Measurements from ENCODE around the gene CADM1.

CADM1 gene

DNA sequence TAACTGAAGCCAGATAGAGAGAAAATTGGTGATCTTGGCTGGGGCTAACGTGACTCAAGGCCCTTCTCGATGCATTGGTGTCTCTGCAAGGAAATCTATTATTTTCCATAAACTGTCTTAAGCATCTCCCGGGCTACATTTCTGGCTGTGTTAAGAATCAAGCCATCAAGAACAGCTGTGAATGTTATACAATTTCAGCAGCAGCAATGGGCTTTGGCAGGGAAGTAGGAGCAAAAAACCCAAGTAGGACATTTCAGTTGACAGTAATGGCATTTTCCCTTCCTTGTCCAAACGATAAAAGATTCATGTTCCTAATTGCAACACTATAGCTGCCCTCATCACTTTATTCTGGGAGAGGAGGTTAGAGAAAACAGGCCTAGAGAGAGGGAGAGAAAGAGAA lies 335.0 kb downstream of the CADM1 start:
- Histone ChIP-seq H3K4me3 (ENCODE audit: low read length in 2 of 2) (no peak overlapping the region), H2AK5ac (ENCODE audit: low read depth, low read length) (no peak overlapping the region), H3K9ac (ENCODE audit: low read depth, low read length, poor library complexity) (no peak overlapping the region), H4K8ac (ENCODE audit: low read depth, low read length) (no peak overlapping the region), H3K18ac (ENCODE audit: low read length) (no peak overlapping the region), H3K4ac (ENCODE audit: low read length) (no peak overlapping the region), H2AFZ (ENCODE audit: low read length) (no peak overlapping the region), H4K91ac (ENCODE audit: low read depth, low read length, poor library complexity) (no peak overlapping the region), H3K9me3 (replicated peaks in 1 of 2; ENCODE audit: control insufficient read depth in 2 of 2, insufficient read depth in 1 of 2, low read depth in 1 of 2, low read length in 2 of 2) (no peaks in the 10 kb centered on the region), H2BK120ac (ENCODE audit: low read depth, low read length) (no peak overlapping the region), H3K4me1 (ENCODE audit: control insufficient read depth in 2 of 2, insufficient read depth in 1 of 2, low read depth in 1 of 2, low read length in 2 of 2) (peaks cover 6 to 7% of the 10 kb centered on the region in 2 donors), H3K4me2 (ENCODE audit: insufficient read depth, low read length, poor library complexity, severe bottlenecking) (no peak overlapping the region), H2BK12ac (ENCODE audit: low read length) (no peak overlapping the region), H2BK15ac (ENCODE audit: low read length) (no peak overlapping the region), H3K23ac (ENCODE audit: low read depth, low read length, poor library complexity) (no peak overlapping the region), H3K79me1 (ENCODE audit: low read depth, low read length) (no peaks in the 10 kb centered on the region), H3K36me3 (replicated peaks in 1 of 2; ENCODE audit: control insufficient read depth in 2 of 2, insufficient read depth in 2 of 2, low read length in 2 of 2) (no peaks in the 10 kb centered on the region), H2BK5ac (ENCODE audit: low read length) (no peak overlapping the region), H3K27ac (replicated peaks; ENCODE audit: low read length) (no peak overlapping the region), H3K27me3 (ENCODE audit: control insufficient read depth in 3 of 3, insufficient read depth in 3 of 3, low read depth in 1 of 3, low read length in 3 of 3) (peaks cover 0 to 18% (median 0%) of the 10 kb centered on the region in 3 experiments), H3K14ac (ENCODE audit: low read length) (no peak overlapping the region)
- no peak for DNase-seq (ENCODE audit: low spot score)
- no CpG with 5 or more reads among the region's 4 CpGs for WGBS, 2 donors (ENCODE audit: extremely low coverage in 2 of 2, insufficient read length in 2 of 2, insufficient replicate concordance in 1 of 2)

GRCh38 chr11:115168686-115169085 lies 335.5 kb downstream of the CADM1 start:
- Histone ChIP-seq H3K9me3 (replicated peaks in 1 of 2; ENCODE audit: control insufficient read depth in 2 of 2, insufficient read depth in 1 of 2, low read depth in 1 of 2, low read length in 2 of 2) (no peaks in the 10 kb centered on the region), H3K27ac (replicated peaks; ENCODE audit: low read length) (no peak overlapping the region), H3K18ac (ENCODE audit: low read length) (no peak overlapping the region), H2BK120ac (ENCODE audit: low read depth, low read length) (no peak overlapping the region), H2BK12ac (ENCODE audit: low read length) (no peak overlapping the region), H2AK5ac (ENCODE audit: low read depth, low read length) (no peak overlapping the region), H2BK5ac (ENCODE audit: low read length) (no peak overlapping the region), H3K23ac (ENCODE audit: low read depth, low read length, poor library complexity) (no peak overlapping the region), H4K8ac (ENCODE audit: low read depth, low read length) (no peak overlapping the region), H3K9ac (ENCODE audit: low read depth, low read length, poor library complexity) (no peak overlapping the region), H3K14ac (ENCODE audit: low read length) (no peak overlapping the region), H3K4me2 (ENCODE audit: insufficient read depth, low read length, poor library complexity, severe bottlenecking) (no peak overlapping the region), H3K27me3 (ENCODE audit: control insufficient read depth in 3 of 3, insufficient read depth in 3 of 3, low read depth in 1 of 3, low read length in 3 of 3) (peaks cover 0 to 23% (median 0%) of the 10 kb centered on the region in 3 experiments), H3K79me1 (ENCODE audit: low read depth, low read length) (no peaks in the 10 kb centered on the region), H3K4me1 (ENCODE audit: control insufficient read depth in 2 of 2, insufficient read depth in 1 of 2, low read depth in 1 of 2, low read length in 2 of 2) (peaks cover 6 to 7% of the 10 kb centered on the region in 2 donors), H3K4ac (ENCODE audit: low read length) (no peak overlapping the region), H2BK15ac (ENCODE audit: low read length) (no peak overlapping the region), H3K4me3 (ENCODE audit: low read length in 2 of 2) (no peak overlapping the region), H3K36me3 (replicated peaks in 1 of 2; ENCODE audit: control insufficient read depth in 2 of 2, insufficient read depth in 2 of 2, low read length in 2 of 2) (no peaks in the 10 kb centered on the region), H4K91ac (ENCODE audit: low read depth, low read length, poor library complexity) (no peak overlapping the region), H2AFZ (ENCODE audit: low read length) (no peak overlapping the region)
- no peak for DNase-seq (ENCODE audit: low spot score)
- no CpG with 5 or more reads among the region's 5 CpGs for WGBS, 2 donors (ENCODE audit: extremely low coverage in 2 of 2, insufficient read length in 2 of 2, insufficient replicate concordance in 1 of 2)

DNA sequence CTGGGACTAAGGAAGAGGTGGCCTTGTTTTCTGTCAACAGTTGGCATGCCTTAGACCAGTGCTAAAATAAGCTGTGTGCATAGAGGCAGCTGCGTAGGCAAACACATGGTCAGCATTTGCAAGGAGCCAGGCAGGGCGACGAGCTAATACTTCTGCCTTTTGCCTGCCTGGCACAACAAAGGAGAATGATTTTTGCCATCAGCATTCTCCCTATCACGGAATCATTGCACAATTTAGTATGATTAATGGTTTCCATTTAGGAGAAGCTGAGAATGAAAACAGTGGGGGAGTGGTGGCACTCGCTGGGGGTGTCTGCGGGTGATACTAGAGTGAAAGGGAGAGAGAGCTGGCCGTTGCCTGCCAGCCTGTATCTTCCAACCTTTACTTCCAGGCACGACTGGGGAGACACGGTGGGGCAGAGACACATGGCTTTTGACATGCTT lies 336.0 kb downstream of the CADM1 start:
- WGBS, 2 donors (ENCODE audit: extremely low coverage in 2 of 2, insufficient read length in 2 of 2, insufficient replicate concordance in 1 of 2), result no CpG with 5 or more reads among the region's 9 CpGs
- no peak for DNase-seq (ENCODE audit: low spot score)
- no peak overlapping the region for H2BK120ac ChIP-seq (ENCODE audit: low read depth, low read length)
- no peak overlapping the region for H2BK12ac ChIP-seq (ENCODE audit: low read length)
- no peak overlapping the region for H2BK15ac ChIP-seq (ENCODE audit: low read length)
- no peak overlapping the region for H3K18ac ChIP-seq (ENCODE audit: low read length)
- H3K27me3 ChIP-seq (ENCODE audit: control insufficient read depth in 3 of 3, insufficient read depth in 3 of 3, low read depth in 1 of 3, low read length in 3 of 3), result peaks cover 0 to 28% (median 0%) of the 10 kb centered on the region in 3 experiments
- no peak overlapping the region for H3K4me3 ChIP-seq (ENCODE audit: low read length in 2 of 2)
- no peak overlapping the region for H3K9ac ChIP-seq (ENCODE audit: low read depth, low read length, poor library complexity)
- no peak overlapping the region for H2BK5ac ChIP-seq (ENCODE audit: low read length)
- H2AK5ac ChIP-seq (ENCODE audit: low read depth, low read length), result no peak overlapping the region
- H3K9me3 ChIP-seq (replicated peaks in 1 of 2; ENCODE audit: control insufficient read depth in 2 of 2, insufficient read depth in 1 of 2, low read depth in 1 of 2, low read length in 2 of 2), result no peaks in the 10 kb centered on the region
- no peak overlapping the region for H3K27ac ChIP-seq (replicated peaks; ENCODE audit: low read length)
- no peak overlapping the region for H2AFZ ChIP-seq (ENCODE audit: low read length)
- no peak overlapping the region for H4K91ac ChIP-seq (ENCODE audit: low read depth, low read length, poor library complexity)
- peaks cover 6 to 7% of the 10 kb centered on the region in 2 donors for H3K4me1 ChIP-seq (ENCODE audit: control insufficient read depth in 2 of 2, insufficient read depth in 1 of 2, low read depth in 1 of 2, low read length in 2 of 2)
- H3K23ac ChIP-seq (ENCODE audit: low read depth, low read length, poor library complexity), result no peak overlapping the region
- no peak overlapping the region for H4K8ac ChIP-seq (ENCODE audit: low read depth, low read length)
- no peak overlapping the region for H3K14ac ChIP-seq (ENCODE audit: low read length)
- no peaks in the 10 kb centered on the region for H3K79me1 ChIP-seq (ENCODE audit: low read depth, low read length)
- H3K4ac ChIP-seq (ENCODE audit: low read length), result no peak overlapping the region
- H3K4me2 ChIP-seq (ENCODE audit: insufficient read depth, low read length, poor library complexity, severe bottlenecking), result no peak overlapping the region
- H3K36me3 ChIP-seq (replicated peaks in 1 of 2; ENCODE audit: control insufficient read depth in 2 of 2, insufficient read depth in 2 of 2, low read length in 2 of 2), result no peaks in the 10 kb centered on the region

DNA sequence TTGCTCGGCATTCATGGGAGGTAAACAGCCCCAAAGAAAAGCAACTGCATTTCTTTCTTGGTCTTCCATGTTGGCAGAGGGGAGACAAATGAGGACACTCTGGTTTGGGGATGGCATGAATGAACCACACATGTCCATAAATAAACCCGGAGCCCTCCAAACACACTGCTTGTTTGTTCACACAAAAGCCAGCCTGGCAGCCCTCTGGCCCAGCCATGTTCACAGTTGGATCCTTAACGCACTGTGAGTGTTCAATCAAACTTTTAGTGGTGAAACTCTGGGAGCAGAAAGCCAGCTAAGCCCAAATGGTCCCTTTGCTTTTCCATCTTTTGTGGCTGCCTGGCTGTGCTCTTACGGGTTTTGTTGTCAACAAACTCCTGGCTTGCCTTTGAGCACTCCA lies 336.8 kb downstream of the CADM1 start:
- Histone ChIP-seq H3K14ac (ENCODE audit: low read length) (no peak overlapping the region), H3K9me3 (replicated peaks in 1 of 2; ENCODE audit: control insufficient read depth in 2 of 2, insufficient read depth in 1 of 2, low read depth in 1 of 2, low read length in 2 of 2) (no peaks in the 10 kb centered on the region), H3K27me3 (ENCODE audit: control insufficient read depth in 3 of 3, insufficient read depth in 3 of 3, low read depth in 1 of 3, low read length in 3 of 3) (peaks cover 0 to 36% (median 0%) of the 10 kb centered on the region in 3 experiments), H4K91ac (ENCODE audit: low read depth, low read length, poor library complexity) (no peak overlapping the region), H2BK12ac (ENCODE audit: low read length) (no peak overlapping the region), H3K18ac (ENCODE audit: low read length) (no peak overlapping the region), H3K36me3 (replicated peaks in 1 of 2; ENCODE audit: control insufficient read depth in 2 of 2, insufficient read depth in 2 of 2, low read length in 2 of 2) (no peaks in the 10 kb centered on the region), H3K27ac (replicated peaks; ENCODE audit: low read length) (no peak overlapping the region), H2AFZ (ENCODE audit: low read length) (no peak overlapping the region), H3K9ac (ENCODE audit: low read depth, low read length, poor library complexity) (no peak overlapping the region), H4K8ac (ENCODE audit: low read depth, low read length) (no peak overlapping the region), H3K4me2 (ENCODE audit: insufficient read depth, low read length, poor library complexity, severe bottlenecking) (no peak overlapping the region), H2BK15ac (ENCODE audit: low read length) (no peak overlapping the region), H3K4ac (ENCODE audit: low read length) (no peak overlapping the region), H2BK5ac (ENCODE audit: low read length) (no peak overlapping the region), H3K79me1 (ENCODE audit: low read depth, low read length) (no peaks in the 10 kb centered on the region), H2BK120ac (ENCODE audit: low read depth, low read length) (no peak overlapping the region), H2AK5ac (ENCODE audit: low read depth, low read length) (no peak overlapping the region), H3K23ac (ENCODE audit: low read depth, low read length, poor library complexity) (no peak overlapping the region), H3K4me3 (ENCODE audit: low read length in 2 of 2) (no peak overlapping the region), H3K4me1 (ENCODE audit: control insufficient read depth in 2 of 2, insufficient read depth in 1 of 2, low read depth in 1 of 2, low read length in 2 of 2) (peaks cover 6 to 7% of the 10 kb centered on the region in 2 donors)
- DNase-seq (ENCODE audit: low spot score), result no peak
- no CpG with 5 or more reads among the region's 4 CpGs for WGBS, 2 donors (ENCODE audit: extremely low coverage in 2 of 2, insufficient read length in 2 of 2, insufficient replicate concordance in 1 of 2)

Measured in neuronal stem cell (in vitro differentiated cells).